HG02870 (cell line): Measurements from ENCODE around the gene GNG12.

Experiments
- ATAC-seq: cut with Tn5 transposase; IDR thresholded peaks from one replicate; pipeline ENCODE4 v1.9.1; 2021; ENCODE audit warnings: mild to moderate bottlenecking, moderate library complexity; ENCODE audit not compliant: unreplicated experiment

Gene GNG12

GRCh38 chr1:67788238-67788790 is 45.0 kb downstream of the GNG12 start:
- ATAC-seq, result no peak

GRCh38 chr1:67787746-67788145 is 45.5 kb downstream of the GNG12 start:
- ATAC-seq, result no peak

GRCh38 chr1:67785847-67786753 is 47.2 kb downstream of the GNG12 start:
- ATAC-seq, result no peak

GRCh38 chr1:67784545-67785186 is 48.6 kb downstream of the GNG12 start:
- ATAC-seq, result no peak

- ATAC-seq, result no peak
Observed at GRCh38 chr1:67780637-67781036, 52.6 kb downstream of the GNG12 start.

- no peak for ATAC-seq
Observed at GRCh38 chr1:67777440-67777839, 55.8 kb downstream of the GNG12 start.

GRCh38 chr1:67777016-67777415 is 56.3 kb downstream of the GNG12 start:
- no peak for ATAC-seq

- ATAC-seq, result no peak
Observed at GRCh38 chr1:67773462-67773861, 59.8 kb downstream of the GNG12 start.

GRCh38 chr1:67771749-67772148 is 61.5 kb downstream of the GNG12 start:
- ATAC-seq, result no peak

- no peak for ATAC-seq
Observed at GRCh38 chr1:67771152-67771551, 62.1 kb downstream of the GNG12 start.

GRCh38 chr1:67769633-67770256 is 63.5 kb downstream of the GNG12 start:
- ATAC-seq, result no peak

- no peak for ATAC-seq
Observed at GRCh38 chr1:67768480-67768879, 64.8 kb downstream of the GNG12 start.

- no peak for ATAC-seq
Observed at GRCh38 chr1:67767103-67767782, 66.0 kb downstream of the GNG12 start.

- no peak for ATAC-seq
Observed at GRCh38 chr1:67766141-67766978, 66.9 kb downstream of the GNG12 start.

- no peak for ATAC-seq
Observed at GRCh38 chr1:67764633-67765032, 68.6 kb downstream of the GNG12 start.

- no peak for ATAC-seq
Observed at GRCh38 chr1:67761730-67762129, 71.5 kb downstream of the GNG12 start.

GRCh38 chr1:67761091-67761490 is 72.2 kb downstream of the GNG12 start:
- no peak for ATAC-seq

- ATAC-seq, result peak; percentile 99
Observed at GRCh38 chr1:67760030-67760821, 73.0 kb downstream of the GNG12 start.

- ATAC-seq, result peak; percentile 33
Observed at GRCh38 chr1:67759692-67760029, 73.6 kb downstream of the GNG12 start.
